ENCODE results near the gene IDH3A. TPM values are rescaled to one million over a fixed set of nuclear protein-coding genes. Genes with fewer than 3 reads are reported as not detected.
"Not testable (repeated sequence)": the region's sequence is repeated elsewhere in the genome, so short reads cannot be mapped to it uniquely, and the experiment has no call there.

Gene IDH3A
- polyA plus RNA-seq, 4 donors, result 38.0 to 58.9 (median 58.0) TPM

- DNase-seq (ENCODE audit: low read depth in 4 of 4, low spot score in 3 of 4), result no peak
These were observed 19.9 kb upstream of the IDH3A start for GRCh38 chr15:78129077-78129750.

- DNase-seq (ENCODE audit: low read depth in 4 of 4, low spot score in 3 of 4), result no peak
These were observed 19.3 kb upstream of the IDH3A start for GRCh38 chr15:78129751-78130287.

GRCh38 chr15:78130466-78131294 is 18.5 kb upstream of the IDH3A start:
- DNase-seq (ENCODE audit: low read depth in 4 of 4, low spot score in 3 of 4), result no peak

GRCh38 chr15:78131295-78132061 is 17.7 kb upstream of the IDH3A start, which contains the start of gene CIB2:
TSS of gene CIB2 (minus strand) at chr15:78131445. CDS start at chr15:78131215, 230 bp downstream.
- DNase-seq (ENCODE audit: low read depth in 4 of 4, low spot score in 3 of 4), result peak in 3 of 4 donors; percentile 58 to 76 (median 67)

- DNase-seq (ENCODE audit: low read depth in 4 of 4, low spot score in 3 of 4), result no peak
These were observed 15.4 kb upstream of the IDH3A start for GRCh38 chr15:78133801-78134200.

GRCh38 chr15:78139578-78139977 is 9.6 kb upstream of the IDH3A start:
- no peak for DNase-seq (ENCODE audit: low read depth in 4 of 4, low spot score in 3 of 4)

GRCh38 chr15:78140292-78140691 is 8.9 kb upstream of the IDH3A start:
- no peak for DNase-seq (ENCODE audit: low read depth in 4 of 4, low spot score in 3 of 4)

GRCh38 chr15:78142332-78142731 is 6.8 kb upstream of the IDH3A start:
- DNase-seq (ENCODE audit: low read depth in 4 of 4, low spot score in 3 of 4), result no peak

- DNase-seq (ENCODE audit: low read depth in 4 of 4, low spot score in 3 of 4), result no peak
These were observed 2.6 kb upstream of the IDH3A start for GRCh38 chr15:78146425-78147154.

- no peak for DNase-seq (ENCODE audit: low read depth in 4 of 4, low spot score in 3 of 4)
These were observed 1.6 kb upstream of the IDH3A start for GRCh38 chr15:78147566-78147965.

- no peak for DNase-seq (ENCODE audit: low read depth in 4 of 4, low spot score in 3 of 4)
These were observed 632 bp upstream of the IDH3A start for GRCh38 chr15:78148392-78149067.

- DNase-seq (ENCODE audit: low read depth in 4 of 4, low spot score in 3 of 4), result no peak
These were observed 916 bp downstream of the IDH3A start for GRCh38 chr15:78149805-78150751.

GRCh38 chr15:78151075-78151474 is 1.9 kb downstream of the IDH3A start:
- not testable (repeated sequence) for DNase-seq (ENCODE audit: low read depth in 4 of 4, low spot score in 3 of 4)

- DNase-seq (ENCODE audit: low read depth in 4 of 4, low spot score in 3 of 4), result no peak
These were observed 5.8 kb downstream of the IDH3A start for GRCh38 chr15:78154955-78155354.

GRCh38 chr15:78155355-78155939 is 6.3 kb downstream of the IDH3A start:
- DNase-seq (ENCODE audit: low read depth in 4 of 4, low spot score in 3 of 4), result no peak

GRCh38 chr15:78156653-78157052 is 7.5 kb downstream of the IDH3A start:
- DNase-seq (ENCODE audit: low read depth in 4 of 4, low spot score in 3 of 4), result no peak

GRCh38 chr15:78157203-78157602 is 8.0 kb downstream of the IDH3A start:
- DNase-seq (ENCODE audit: low read depth in 4 of 4, low spot score in 3 of 4), result no peak

- no peak for DNase-seq (ENCODE audit: low read depth in 4 of 4, low spot score in 3 of 4)
These were observed 10.2 kb downstream of the IDH3A start for GRCh38 chr15:78159395-78159794.
